WERI-Rb-1 (cell line): ENCODE data around the gene MDGA2.
"Not testable (repeated sequence)": the region's sequence is repeated elsewhere in the genome, so short reads cannot be mapped to it uniquely, and the experiment has no call there.

Experiments used
- DNase-seq: peaks from one replicate; pipeline ENCODE4 v3.0.0-alpha.2; 2020
- H3K27ac ChIP-seq: fragments of 250-450 bp; sonication (Bioruptor Pico); 2 replicates; pipeline ENCODE4 v1.5.1; 2020; ENCODE audit warnings: mild to moderate bottlenecking, moderate library complexity
- H3K27me3 ChIP-seq: fragments of 250-450 bp; sonication (Bioruptor Pico); 2 replicates; pipeline ENCODE4 v1.5.1; 2021; ENCODE audit warnings: mild to moderate bottlenecking, low read depth, moderate library complexity; ENCODE audit not compliant: insufficient read depth, severe bottlenecking
- H3K36me3 ChIP-seq: fragments of 250-450 bp; sonication (Bioruptor Pico); 2 replicates; pipeline ENCODE4 v1.5.1; 2020; ENCODE audit warnings: mild to moderate bottlenecking, moderate library complexity
- H3K4me3 ChIP-seq: 2 replicates; pipeline ENCODE4 v1.5.1; 2011; ENCODE audit warnings: low read depth, mild to moderate bottlenecking, control low read depth, low read length
- H3K9me3 ChIP-seq: fragments of 250-450 bp; sonication (Bioruptor Pico); 2 replicates; pipeline ENCODE4 v1.5.1; 2021; ENCODE audit warnings: mild to moderate bottlenecking, moderate library complexity; ENCODE audit not compliant: severe bottlenecking
- CTCF ChIP-seq: IDR thresholded peaks from 2 replicates; pipeline ENCODE4 v1.5.1; 2011; ENCODE audit warnings: low read depth, mild to moderate bottlenecking, control low read depth, inconsistent platforms, low read length

MDGA2 gene

GRCh38 chr14:46973295-46973694, 702.1 kb downstream of the MDGA2 start:
- no peak for DNase-seq
- H3K9me3 ChIP-seq, result no peaks in the 10 kb centered on the region

GRCh38 chr14:46964378-46964777, 711.0 kb downstream of the MDGA2 start:
- no peaks in the 10 kb centered on the region for H3K27me3 ChIP-seq
- no peak overlapping the region for H3K27ac ChIP-seq
- H3K36me3 ChIP-seq, result no peaks in the 10 kb centered on the region
- DNase-seq, result no peak
- H3K9me3 ChIP-seq, result no peaks in the 10 kb centered on the region
- no peak overlapping the region for H3K4me3 ChIP-seq
- no peak for TF ChIP-seq CTCF

More at GRCh38 chr14:46973295-46973694, 702.1 kb downstream of the MDGA2 start:
- no peak overlapping the region for H3K27ac ChIP-seq
- no peak for TF ChIP-seq CTCF
- no peaks in the 10 kb centered on the region for H3K27me3 ChIP-seq
- no peak overlapping the region for H3K4me3 ChIP-seq
- H3K36me3 ChIP-seq, result no peaks in the 10 kb centered on the region

GRCh38 chr14:46951103-46951502, 724.3 kb downstream of the MDGA2 start:
- Histone ChIP-seq H3K4me3 (no peak overlapping the region), H3K9me3 (no peaks in the 10 kb centered on the region)

GRCh38 chr14:46940611-46941010, 734.8 kb downstream of the MDGA2 start:
- TF ChIP-seq CTCF, result no peak
- no peak for DNase-seq
- no peaks in the 10 kb centered on the region for H3K27me3 ChIP-seq
- H3K27ac ChIP-seq, result no peak overlapping the region
- no peak overlapping the region for H3K4me3 ChIP-seq
- H3K36me3 ChIP-seq, result no peaks in the 10 kb centered on the region
- H3K9me3 ChIP-seq, result no peaks in the 10 kb centered on the region

More at GRCh38 chr14:46951103-46951502, 724.3 kb downstream of the MDGA2 start:
- H3K27me3 ChIP-seq, result no peaks in the 10 kb centered on the region
- H3K36me3 ChIP-seq, result no peaks in the 10 kb centered on the region
- no peak for DNase-seq
- TF ChIP-seq CTCF, result no peak
- H3K27ac ChIP-seq, result no peak overlapping the region

GRCh38 chr14:46920542-46920941, 754.9 kb downstream of the MDGA2 start:
- Histone ChIP-seq H3K27ac (no peak overlapping the region), H3K9me3 (no peaks in the 10 kb centered on the region), H3K27me3 (no peaks in the 10 kb centered on the region), H3K36me3 (no peaks in the 10 kb centered on the region), H3K4me3 (no peak overlapping the region)
- no peak for TF ChIP-seq CTCF
- DNase-seq, result no peak

GRCh38 chr14:46915539-46915938, 759.9 kb downstream of the MDGA2 start:
- not testable (repeated sequence) for H3K36me3 ChIP-seq, DNase-seq, H3K4me3 ChIP-seq, H3K27ac ChIP-seq, H3K9me3 ChIP-seq, H3K27me3 ChIP-seq
